Panc1 (cell line): ENCODE data around the gene ADISSP. TPM values are rescaled to one million over a fixed set of nuclear protein-coding genes. Genes with fewer than 3 reads are reported as not detected.

Source experiments
- ATAC-seq: fragments of 200-7000 bp; cut with Tn5 transposase; 2 replicates; pipeline ENCODE4 v1.9.1; 2020; ENCODE audit warnings: mild to moderate bottlenecking, moderate library complexity
- BruUV-seq: library from RNA; stranded (reverse); fragments of 400-500 nt; replicated peaks from 2 replicates; lab custom pipeline; 2021; lab: Mats Ljungman, UMichigan
- CTCF ChIA-PET: fragments of 300-600 bp; sonication (Branson Sonifier 250); formaldehyde crosslinking; loops from one replicate; lab custom pipeline; 2022; ENCODE audit warnings: antibody characterized with exemption; lab: Charles Lee
- POLR2A ChIA-PET: fragments of 300-600 bp; sonication (Branson Sonifier 250); formaldehyde crosslinking; loops from one replicate; lab custom pipeline; 2022; ENCODE audit warnings: antibody characterized with exemption; lab: Charles Lee
- DNase-seq: peaks from one replicate; pipeline ENCODE4 v3.0.0-alpha.2; 2010; ENCODE audit warnings: low read depth, low spot score
- H3K27ac ChIP-seq: 2 replicates; pipeline ENCODE4 v1.5.1; 2011; ENCODE audit warnings: mild to moderate bottlenecking, low read length, inconsistent platforms
- H3K27me3 ChIP-seq: fragments of 200-500 bp; sonication (Bioruptor generic); 2 replicates; pipeline ENCODE4 v1.6.0; 2014; ENCODE audit warnings: low read length, inconsistent platforms; ENCODE audit not compliant: control insufficient read depth, insufficient read depth
- H3K36me3 ChIP-seq: fragments of 200-500 bp; sonication (Bioruptor generic); 2 replicates; pipeline ENCODE4 v1.5.1; 2014; ENCODE audit warnings: inconsistent platforms, mild to moderate bottlenecking, low read length, moderate library complexity; ENCODE audit not compliant: control insufficient read depth, insufficient read depth
- H3K4me1 ChIP-seq: 2 replicates; pipeline ENCODE4 v1.5.1; 2011; ENCODE audit warnings: inconsistent platforms, mild to moderate bottlenecking, low read length, moderate library complexity; ENCODE audit not compliant: control insufficient read depth, insufficient read depth
- H3K4me3 ChIP-seq, 2 experiments: 2 replicates each; pipeline ENCODE4 v1.5.1; 2011 to 2012; ENCODE audit warnings: low read depth in 2 of 2, low read length in 2 of 2, mild to moderate bottlenecking in 2 of 2, inconsistent platforms in 1 of 2, moderate library complexity in 1 of 2
- H3K9me3 ChIP-seq: fragments of 200-500 bp; sonication (Bioruptor generic); 2 replicates; pipeline ENCODE4 v1.5.1; 2014; ENCODE audit warnings: low read depth, mild to moderate bottlenecking, inconsistent platforms, low read length, moderate library complexity; ENCODE audit not compliant: control insufficient read depth, insufficient read depth
- POLR2AphosphoS5 ChIP-seq: IDR thresholded peaks from 2 replicates; pipeline ENCODE4 v1.6.1; 2012; ENCODE audit warnings: mild to moderate bottlenecking, low read depth, low read length, moderate library complexity
- SIN3A ChIP-seq: IDR thresholded peaks from 2 replicates; pipeline ENCODE4 v1.6.1; 2012; ENCODE audit warnings: low read depth, mild to moderate bottlenecking, low read length, moderate library complexity, borderline replicate concordance; ENCODE audit not compliant: insufficient read depth
- TCF7L2 ChIP-seq: IDR thresholded peaks from 2 replicates; pipeline ENCODE4 v1.6.1; 2011; ENCODE audit warnings: mild to moderate bottlenecking, low read depth, low read length, inconsistent platforms
- in situ Hi-C: cut with HindIII; loops from 2 replicates; pipeline ENCODE4 v1.10.0; 2016; ENCODE audit warnings: low sequenced_read_pairs, low pct_unique_long_range_greater_than_20kb
- intact Hi-C: fragments of 100-400 bp; cut with micrococcal nuclease; formaldehyde crosslinking; loops from one replicate; pipeline ENCODE4 v1.10.0; 2022; ENCODE audit not compliant: unreplicated experiment
- total RNA-seq: library from RNA; stranded (reverse); gene quantifications from one replicate; pipeline ENCODE4 v1.2.1, GENCODE V29; 2021; ENCODE audit not compliant: unreplicated experiment
- TF ChIP-seq, protein P1 (sequence below): fragments of 450-650 bp; IDR thresholded peaks from 2 replicates; pipeline ENCODE4 v1.5.1; 2017; ENCODE audit warnings: mild to moderate bottlenecking
- TF ChIP-seq, protein P2 (sequence below), 2 experiments: IDR thresholded peaks; 2 replicates each; pipeline ENCODE4 v1.6.1; 2011 to 2012; ENCODE audit warnings: low read depth in 2 of 2, control low read depth in 1 of 2, low read length in 1 of 2, mild to moderate bottlenecking in 1 of 2, moderate library complexity in 1 of 2; ENCODE audit not compliant: insufficient read depth in 1 of 2

Gene ADISSP
- total RNA-seq, 1 experiment from 2014 or later = 100 TPM

DNA sequence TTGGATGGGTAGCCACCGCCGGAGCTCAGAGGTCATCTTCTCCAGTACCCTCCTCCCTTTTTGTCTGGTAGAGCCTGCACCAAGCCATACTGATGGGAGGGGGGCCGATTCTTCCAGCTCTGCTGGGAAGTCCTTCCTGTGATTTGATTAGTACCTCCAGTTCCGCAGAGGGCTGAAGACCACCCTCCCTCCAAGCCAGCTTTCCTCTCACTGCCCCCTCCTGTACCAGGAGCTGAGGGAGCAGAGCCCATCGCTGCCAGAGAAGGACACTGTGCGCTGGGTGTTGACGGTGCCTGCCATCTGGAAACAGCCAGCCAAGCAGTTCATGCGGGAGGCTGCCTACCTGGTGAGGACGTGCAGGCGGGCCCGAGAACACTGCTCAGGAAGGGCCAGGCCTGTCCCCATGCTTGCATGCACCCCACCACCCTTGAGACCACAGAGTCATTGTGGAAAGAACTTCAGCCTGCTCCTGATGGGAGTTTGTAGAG lies 21.8 kb downstream of the ADISSP start:
- no peak for TF ChIP-seq POLR2AphosphoS5
- TF ChIP-seq SIN3A = no peak
- TF ChIP-seq, protein P1, sequence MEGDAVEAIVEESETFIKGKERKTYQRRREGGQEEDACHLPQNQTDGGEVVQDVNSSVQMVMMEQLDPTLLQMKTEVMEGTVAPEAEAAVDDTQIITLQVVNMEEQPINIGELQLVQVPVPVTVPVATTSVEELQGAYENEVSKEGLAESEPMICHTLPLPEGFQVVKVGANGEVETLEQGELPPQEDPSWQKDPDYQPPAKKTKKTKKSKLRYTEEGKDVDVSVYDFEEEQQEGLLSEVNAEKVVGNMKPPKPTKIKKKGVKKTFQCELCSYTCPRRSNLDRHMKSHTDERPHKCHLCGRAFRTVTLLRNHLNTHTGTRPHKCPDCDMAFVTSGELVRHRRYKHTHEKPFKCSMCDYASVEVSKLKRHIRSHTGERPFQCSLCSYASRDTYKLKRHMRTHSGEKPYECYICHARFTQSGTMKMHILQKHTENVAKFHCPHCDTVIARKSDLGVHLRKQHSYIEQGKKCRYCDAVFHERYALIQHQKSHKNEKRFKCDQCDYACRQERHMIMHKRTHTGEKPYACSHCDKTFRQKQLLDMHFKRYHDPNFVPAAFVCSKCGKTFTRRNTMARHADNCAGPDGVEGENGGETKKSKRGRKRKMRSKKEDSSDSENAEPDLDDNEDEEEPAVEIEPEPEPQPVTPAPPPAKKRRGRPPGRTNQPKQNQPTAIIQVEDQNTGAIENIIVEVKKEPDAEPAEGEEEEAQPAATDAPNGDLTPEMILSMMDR = no peak
- no peak for TF ChIP-seq TCF7L2
- TF ChIP-seq, protein P2, sequence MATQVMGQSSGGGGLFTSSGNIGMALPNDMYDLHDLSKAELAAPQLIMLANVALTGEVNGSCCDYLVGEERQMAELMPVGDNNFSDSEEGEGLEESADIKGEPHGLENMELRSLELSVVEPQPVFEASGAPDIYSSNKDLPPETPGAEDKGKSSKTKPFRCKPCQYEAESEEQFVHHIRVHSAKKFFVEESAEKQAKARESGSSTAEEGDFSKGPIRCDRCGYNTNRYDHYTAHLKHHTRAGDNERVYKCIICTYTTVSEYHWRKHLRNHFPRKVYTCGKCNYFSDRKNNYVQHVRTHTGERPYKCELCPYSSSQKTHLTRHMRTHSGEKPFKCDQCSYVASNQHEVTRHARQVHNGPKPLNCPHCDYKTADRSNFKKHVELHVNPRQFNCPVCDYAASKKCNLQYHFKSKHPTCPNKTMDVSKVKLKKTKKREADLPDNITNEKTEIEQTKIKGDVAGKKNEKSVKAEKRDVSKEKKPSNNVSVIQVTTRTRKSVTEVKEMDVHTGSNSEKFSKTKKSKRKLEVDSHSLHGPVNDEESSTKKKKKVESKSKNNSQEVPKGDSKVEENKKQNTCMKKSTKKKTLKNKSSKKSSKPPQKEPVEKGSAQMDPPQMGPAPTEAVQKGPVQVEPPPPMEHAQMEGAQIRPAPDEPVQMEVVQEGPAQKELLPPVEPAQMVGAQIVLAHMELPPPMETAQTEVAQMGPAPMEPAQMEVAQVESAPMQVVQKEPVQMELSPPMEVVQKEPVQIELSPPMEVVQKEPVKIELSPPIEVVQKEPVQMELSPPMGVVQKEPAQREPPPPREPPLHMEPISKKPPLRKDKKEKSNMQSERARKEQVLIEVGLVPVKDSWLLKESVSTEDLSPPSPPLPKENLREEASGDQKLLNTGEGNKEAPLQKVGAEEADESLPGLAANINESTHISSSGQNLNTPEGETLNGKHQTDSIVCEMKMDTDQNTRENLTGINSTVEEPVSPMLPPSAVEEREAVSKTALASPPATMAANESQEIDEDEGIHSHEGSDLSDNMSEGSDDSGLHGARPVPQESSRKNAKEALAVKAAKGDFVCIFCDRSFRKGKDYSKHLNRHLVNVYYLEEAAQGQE (IDR thresholded peaks at IDR 0.05; ENCODE audit: insufficient read depth in 1 of 2, low read depth in 2 of 2, low read length in 1 of 2) = no peak
- DNase-seq = no peak
- H3K4me1 ChIP-seq = no peaks in the 10 kb centered on the region; the same call in 1 of the 2 replicates
- ATAC-seq = no peak
- in situ Hi-C loops (no loop called here), intact Hi-C loops (loop anchor here (10.0 kb wide), 1 partner anchor 71 kb away; no protein-coding TSS in a partner anchor)
- no peaks in the 10 kb centered on the region for H3K9me3 ChIP-seq
- H3K27me3 ChIP-seq = peaks cover 3% of the 10 kb centered on the region
- no peak overlapping the region for H3K27ac ChIP-seq
- ChIA-PET CTCF (interaction anchor here (1.0 to 1.4 kb wide), 2 partner anchors 10 to 23 kb away, joined by 4 to 5 read pairs; no protein-coding TSS in a partner anchor), POLR2A (no interaction called here)
- no peak overlapping the region; a peak in 1 of 4 replicates for H3K4me3 ChIP-seq
- BruUV-seq = no TSS peak
- no peaks in the 10 kb centered on the region for H3K36me3 ChIP-seq

DNA sequence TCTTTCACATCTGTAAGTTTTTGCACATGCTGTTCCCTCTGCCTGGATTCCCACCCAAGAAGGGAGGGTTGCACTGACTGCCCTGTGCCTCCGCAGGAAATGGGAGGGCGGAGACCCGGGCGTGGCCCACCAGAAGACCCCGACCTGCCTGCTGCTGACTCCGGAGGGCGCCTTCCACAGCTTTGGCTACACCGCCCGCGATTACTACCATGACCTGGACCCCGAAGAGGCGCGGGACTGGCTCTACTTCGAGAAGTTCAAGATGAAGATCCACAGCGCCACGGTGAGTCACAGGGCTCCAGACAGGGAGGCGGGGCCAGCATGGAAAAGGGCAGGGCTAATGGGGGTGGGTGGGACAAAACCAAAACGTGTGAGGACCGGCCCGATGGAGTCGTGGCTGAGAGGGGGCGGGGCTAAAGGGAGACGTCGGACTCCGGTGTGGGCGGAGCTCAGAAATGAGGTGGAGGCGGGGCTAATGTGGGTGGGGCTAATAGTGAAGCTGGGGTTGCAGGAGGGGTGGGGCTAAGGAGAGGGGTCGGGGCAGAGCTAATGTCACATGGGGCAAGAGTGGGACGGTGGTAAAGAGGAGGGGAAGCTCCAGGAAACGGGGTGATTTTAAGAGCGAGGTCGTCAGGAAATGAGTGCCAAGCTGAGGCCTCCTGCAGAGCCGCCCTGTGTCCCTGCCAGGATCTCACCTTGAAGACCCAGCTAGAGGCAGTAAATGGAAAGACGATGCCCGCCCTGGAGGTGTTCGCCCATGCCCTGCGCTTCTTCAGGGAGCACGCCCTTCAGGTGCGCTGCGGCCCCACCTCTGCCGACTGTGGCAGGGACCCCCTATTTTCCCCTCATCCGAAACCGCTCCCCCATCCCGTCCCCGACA lies 22.5 kb downstream of the ADISSP start:
- Histone ChIP-seq H3K4me1 (no peaks in the 10 kb centered on the region; the same call in 1 of the 2 replicates), H3K27me3 (no peaks in the 10 kb centered on the region), H3K36me3 (no peaks in the 10 kb centered on the region), H3K27ac (peak overlapping the region; percentile 32; the same call in 1 of the 2 replicates), H3K9me3 (no peaks in the 10 kb centered on the region), H3K4me3 (peak overlapping the region; percentile 37 to 57)
- in situ Hi-C loops (no loop called here), intact Hi-C loops (loop anchor here (10.0 kb wide), 1 partner anchor 70 kb away; no protein-coding TSS in a partner anchor)
- DNase-seq = peak; percentile 78
- ChIA-PET CTCF (interaction anchor here (0.6 to 1.4 kb wide), 3 partner anchors 9 to 691 kb away, joined by 3 to 5 read pairs (median 4); no protein-coding TSS in a partner anchor), POLR2A (interaction anchor here (0.5 kb wide), 1 partner anchor 135 kb away, joined by 7 read pairs; no protein-coding TSS in a partner anchor)
- BruUV-seq = no TSS peak
- TF ChIP-seq TCF7L2 = no peak
- TF ChIP-seq, protein P1 = no peak
- peak; percentile 68 for ATAC-seq
